NCI-H82 (cell line): ENCODE measurements around the gene DENND1A.
"Not testable (repeated sequence)": the region's sequence is repeated elsewhere in the genome, so short reads cannot be mapped to it uniquely, and the experiment has no call there.

Source experiments
- DNase-seq: peaks from one replicate; lab custom pipeline; 2025; lab: John Stamatoyannopoulos, UW

DENND1A gene

DNA sequence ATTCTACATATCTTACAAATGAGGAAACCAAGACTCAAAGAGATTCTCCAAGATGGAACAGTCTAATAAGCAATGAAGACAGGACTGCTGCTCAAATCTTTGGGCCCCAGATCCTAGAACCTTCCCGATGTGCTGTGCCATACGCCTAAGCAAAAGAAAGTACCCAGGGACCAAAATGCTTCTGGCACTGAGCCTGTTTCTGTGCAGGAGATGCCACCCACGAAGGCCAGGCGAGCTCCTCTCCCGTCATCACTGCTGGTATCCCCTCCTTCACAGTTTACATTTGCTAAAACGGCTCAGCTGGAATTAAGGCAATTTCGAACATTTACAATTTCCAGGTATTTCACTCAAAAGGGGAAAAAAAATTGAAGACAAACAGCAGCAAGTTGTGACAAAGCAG, 277.5 kb downstream of the DENND1A start:
- no peak for DNase-seq

- no peak for DNase-seq
Observed at GRCh38 chr9:123651871-123652270, 278.1 kb downstream of the DENND1A start.

DNA sequence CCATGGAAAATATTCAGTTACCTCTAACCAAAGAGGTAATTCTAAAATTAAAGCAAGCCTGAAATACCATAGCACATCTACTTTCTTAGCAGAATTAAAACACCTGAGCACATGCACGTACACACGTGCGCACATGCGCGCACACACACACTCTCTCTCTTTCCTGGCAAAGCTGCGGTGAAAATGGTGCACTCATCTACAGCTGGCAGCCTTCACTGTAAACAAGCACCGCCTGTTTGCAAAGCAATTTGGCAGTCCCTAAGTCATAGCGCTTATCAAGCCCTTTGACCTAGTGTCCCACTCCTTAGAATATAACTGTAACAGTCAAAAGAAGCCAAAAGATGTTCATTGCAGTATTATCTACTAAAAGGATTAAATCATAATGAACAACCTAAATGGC, 278.7 kb downstream of the DENND1A start:
- no peak for DNase-seq

- DNase-seq = no peak
Observed at GRCh38 chr9:123649909-123650308, 280.0 kb downstream of the DENND1A start.

DNA sequence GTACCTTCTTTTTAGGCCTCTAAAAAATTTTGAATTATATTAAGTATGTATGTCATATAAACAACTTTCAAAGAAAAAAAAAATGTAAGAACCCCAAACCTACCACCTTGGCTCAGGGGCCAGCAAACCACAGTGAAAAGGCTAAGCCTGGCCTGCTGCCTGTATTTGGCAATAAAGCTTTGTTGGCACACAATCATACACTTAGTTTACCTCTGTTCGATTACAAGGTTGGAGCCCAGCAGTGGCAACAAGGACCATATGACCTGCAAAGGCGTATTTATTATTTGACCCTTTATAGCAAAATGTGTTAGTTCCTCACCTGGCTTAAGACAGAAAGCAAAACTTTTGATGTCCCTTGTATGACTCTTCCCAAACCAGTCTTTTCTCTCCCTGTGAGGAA, 282.8 kb downstream of the DENND1A start:
- DNase-seq = no peak

DNA sequence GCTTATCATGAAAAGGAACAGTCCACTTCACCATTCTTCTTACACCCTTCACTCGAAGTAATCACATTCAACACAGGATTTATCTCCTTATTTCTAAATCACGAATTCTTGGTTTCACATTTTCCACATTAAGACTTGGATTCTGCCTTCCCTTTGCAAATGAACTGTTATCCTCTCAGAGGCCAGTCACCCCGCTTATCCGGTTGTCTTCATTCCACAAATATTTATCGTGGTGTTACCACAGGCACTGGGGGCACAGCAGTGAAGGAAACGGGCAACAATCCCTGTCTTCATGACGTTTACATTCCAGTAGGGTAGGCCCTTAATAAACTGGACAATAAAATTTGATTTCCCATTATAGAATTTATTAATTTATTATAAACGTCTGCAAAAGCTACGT, 284.2 kb downstream of the DENND1A start:
- DNase-seq = no peak

DNA sequence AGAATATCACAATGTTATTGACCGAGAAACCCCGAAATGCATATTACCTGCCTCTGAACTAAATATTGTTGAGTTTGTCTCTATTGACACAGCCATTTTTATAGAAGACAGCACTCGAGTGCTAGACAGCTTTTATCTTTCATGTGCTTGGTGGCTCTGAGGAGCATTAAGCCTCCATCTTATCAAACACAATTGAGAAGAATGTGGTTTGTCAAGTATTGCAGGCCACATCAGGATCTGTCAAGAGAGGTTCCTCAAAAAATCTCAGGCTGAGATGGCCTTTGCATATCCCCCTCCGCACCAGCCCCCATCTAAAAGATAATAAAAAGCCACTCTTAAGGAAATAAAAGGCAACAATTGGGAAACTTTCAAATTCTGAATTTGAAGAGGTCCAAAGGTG, 284.8 kb downstream of the DENND1A start:
- no peak for DNase-seq

DNA sequence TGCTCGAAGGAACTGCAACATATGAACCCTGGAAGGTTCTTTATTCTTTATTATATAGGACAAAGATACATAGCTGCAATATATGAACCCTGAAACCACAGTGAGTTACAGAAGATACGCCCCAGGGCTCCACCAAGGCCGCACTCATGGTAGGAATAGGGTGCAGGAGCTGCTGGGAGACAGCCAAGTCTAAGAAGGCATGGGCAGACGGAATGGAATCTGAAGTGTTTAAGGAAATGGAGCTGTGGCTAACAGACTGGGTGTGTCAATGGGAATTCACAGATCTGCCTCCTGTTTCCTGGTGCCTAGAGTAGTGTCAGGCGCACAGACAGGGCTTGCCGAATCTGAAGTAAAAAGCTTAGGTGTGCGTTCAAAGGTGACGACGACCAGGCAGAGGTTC, 286.4 kb downstream of the DENND1A start:
- no peak for DNase-seq

DNA sequence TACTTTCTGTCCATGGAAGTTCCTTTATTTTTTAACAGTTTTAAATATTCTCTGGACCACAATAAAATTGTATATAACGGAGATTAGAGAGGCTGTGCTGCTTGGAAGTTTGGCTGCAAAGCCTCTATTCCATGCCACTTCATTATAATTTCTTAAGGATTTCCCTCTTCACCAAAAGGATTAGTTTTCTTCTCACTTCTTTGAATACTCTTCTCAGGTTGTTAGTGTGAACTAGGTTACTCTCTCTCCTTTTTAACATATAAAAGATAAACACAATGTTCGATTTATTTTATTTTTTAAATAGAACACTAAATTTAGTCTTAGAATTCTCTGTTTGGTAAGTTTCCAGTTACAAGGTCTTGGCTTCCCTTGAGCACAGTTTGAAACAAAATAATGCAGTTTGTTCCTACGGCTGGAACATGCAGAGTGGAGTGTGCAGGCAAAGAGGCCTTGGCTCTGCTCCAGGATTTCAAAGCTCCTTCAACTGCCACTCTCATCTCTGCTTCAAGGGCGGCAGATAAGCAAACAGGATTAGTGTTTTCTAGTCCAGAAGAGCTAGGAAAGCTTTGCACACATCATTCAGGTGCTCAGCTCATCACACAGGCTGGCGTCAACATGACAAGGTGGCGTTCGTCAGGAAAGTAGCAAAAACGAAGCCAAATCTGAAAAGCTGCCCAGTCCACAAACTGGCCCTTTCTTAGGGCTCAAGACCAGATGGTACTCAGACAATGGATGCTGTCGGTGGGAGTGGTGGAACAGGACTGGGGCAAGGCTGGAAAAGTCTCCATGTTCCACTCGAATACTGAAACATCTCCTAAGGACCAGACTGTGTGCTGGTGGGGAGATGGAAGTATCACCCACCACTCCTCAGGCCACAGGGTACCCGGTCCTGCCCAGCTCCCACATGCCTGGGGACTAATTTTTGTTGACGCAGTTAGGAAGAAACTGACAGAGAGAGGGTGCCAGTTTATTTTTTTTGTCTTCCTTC, 287.3 kb downstream of the DENND1A start:
- DNase-seq = peak; percentile 97

DNA sequence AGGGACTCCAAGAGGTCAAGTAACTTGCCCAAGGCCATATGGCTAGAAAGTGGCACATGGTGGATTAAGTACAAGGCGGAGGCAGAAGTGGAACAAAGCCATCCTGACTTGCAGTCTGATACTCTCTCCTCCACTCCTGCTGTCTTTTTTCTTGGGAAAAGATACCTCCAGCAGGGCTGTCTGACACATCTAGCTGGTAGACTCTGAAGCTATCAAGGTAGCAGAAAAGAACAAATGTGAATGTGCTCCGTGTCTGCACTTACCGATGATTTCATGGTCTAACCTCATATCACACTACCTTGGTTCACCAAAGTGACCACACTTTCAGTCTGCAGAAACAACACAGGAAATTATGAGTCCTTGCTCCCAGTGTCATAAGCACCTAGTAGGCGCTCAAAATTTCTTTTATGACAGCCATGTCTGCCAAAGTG, 289.1 kb downstream of the DENND1A start:
- peak; percentile 67 for DNase-seq

DNA sequence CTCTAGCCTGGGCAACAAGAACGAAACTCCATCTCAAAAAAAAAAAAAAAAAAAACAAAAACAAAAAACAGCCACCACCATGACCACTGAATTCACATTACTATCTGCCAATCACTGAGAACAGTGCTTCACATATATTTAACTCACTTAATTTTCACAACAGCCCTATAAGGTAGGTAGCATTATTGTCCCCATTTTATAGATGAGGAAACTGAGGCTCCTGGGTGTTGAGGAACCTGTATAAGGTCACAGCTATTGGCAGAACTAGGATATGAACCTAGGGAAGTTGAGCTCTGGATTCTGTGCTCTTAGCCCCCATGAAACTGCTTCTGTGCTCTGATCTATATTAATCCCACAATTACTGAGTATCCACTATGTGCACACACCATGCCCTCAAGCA, 290.2 kb downstream of the DENND1A start:
- DNase-seq = no peak

GRCh38 chr9:123637945-123638634, 291.8 kb downstream of the DENND1A start:
- DNase-seq = peak; percentile 19

DNA sequence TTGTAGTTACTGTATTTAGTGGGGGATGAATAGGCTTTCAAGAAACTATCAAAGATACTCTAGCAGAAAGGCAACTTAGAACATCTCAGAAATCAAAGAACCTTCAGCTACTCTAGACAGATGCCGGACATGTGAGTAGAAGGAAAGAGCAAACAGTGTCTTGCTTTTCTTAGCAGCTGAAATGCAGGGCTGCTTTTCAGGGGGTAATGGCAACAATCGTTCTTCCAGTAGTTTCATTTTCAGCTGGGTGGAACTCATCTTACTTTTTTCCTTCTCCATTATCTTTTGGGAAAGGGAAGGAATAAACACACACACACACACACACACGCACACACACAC, 292.4 kb downstream of the DENND1A start:
- DNase-seq = no peak

GRCh38 chr9:123636805-123637204, 293.1 kb downstream of the DENND1A start:
- not testable (repeated sequence) for DNase-seq

DNA sequence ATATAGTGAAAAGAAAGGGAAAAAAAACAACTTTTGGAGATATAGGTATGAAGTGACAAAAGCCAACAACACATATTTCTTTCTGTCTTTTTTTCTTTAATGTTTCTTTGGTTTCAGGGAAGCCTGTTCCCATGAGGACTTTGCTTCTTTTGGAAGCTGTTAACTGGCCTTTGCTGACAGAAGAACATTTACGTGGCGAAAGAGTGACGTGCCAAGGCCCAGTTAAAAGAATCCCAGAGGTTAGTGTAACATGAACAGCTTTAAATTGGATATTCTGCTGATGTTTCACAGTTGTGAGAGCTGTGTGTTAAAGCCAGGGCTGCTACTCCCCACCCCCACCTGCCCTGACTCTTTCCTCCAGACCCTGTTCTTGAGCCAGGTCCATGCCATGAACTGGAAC, 298.1 kb downstream of the DENND1A start:
- no peak for DNase-seq

DNA sequence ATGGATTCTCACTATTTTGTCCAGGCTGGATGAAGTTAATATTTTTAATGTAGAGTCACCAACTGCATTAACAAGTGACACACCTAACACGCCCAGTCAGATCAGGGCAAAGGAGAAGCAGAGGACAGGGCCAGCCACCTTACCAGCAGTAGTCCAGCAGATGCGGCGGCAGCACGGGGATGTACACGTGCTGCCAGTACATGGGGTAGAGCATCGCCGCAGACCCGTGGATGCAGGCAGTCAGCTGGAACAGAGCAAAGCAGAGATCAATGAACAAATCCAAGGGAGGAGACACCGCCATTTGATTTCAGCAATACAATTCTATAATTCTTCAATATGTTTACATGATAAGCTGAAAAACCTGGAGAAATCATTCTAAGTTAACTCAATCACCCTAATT, 299.7 kb downstream of the DENND1A start:
- DNase-seq = no peak

GRCh38 chr9:123629531-123629930, 300.4 kb downstream of the DENND1A start:
- DNase-seq = no peak

- no peak for DNase-seq
Observed at GRCh38 chr9:123622711-123623241, 307.1 kb downstream of the DENND1A start.

DNA sequence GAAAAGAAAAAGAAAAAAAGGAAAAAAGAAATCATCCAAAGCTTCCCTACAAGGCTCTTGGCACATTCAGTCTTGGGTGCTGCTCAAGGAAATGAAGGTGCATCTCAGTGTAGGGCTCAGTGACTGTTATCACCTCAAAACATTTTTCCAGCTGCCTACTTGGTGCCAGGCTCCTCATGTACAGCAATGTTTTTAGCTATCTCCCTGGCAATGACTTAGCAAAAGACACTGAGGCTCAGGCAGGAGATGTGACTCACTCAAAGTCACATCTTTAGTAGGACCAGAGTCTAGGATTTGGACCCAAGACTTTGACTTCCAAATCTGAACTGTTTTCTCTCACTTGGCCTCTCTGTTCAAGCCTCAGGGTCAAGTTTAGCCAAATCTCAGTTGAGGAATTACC, 309.7 kb downstream of the DENND1A start:
- no peak for DNase-seq

DNA sequence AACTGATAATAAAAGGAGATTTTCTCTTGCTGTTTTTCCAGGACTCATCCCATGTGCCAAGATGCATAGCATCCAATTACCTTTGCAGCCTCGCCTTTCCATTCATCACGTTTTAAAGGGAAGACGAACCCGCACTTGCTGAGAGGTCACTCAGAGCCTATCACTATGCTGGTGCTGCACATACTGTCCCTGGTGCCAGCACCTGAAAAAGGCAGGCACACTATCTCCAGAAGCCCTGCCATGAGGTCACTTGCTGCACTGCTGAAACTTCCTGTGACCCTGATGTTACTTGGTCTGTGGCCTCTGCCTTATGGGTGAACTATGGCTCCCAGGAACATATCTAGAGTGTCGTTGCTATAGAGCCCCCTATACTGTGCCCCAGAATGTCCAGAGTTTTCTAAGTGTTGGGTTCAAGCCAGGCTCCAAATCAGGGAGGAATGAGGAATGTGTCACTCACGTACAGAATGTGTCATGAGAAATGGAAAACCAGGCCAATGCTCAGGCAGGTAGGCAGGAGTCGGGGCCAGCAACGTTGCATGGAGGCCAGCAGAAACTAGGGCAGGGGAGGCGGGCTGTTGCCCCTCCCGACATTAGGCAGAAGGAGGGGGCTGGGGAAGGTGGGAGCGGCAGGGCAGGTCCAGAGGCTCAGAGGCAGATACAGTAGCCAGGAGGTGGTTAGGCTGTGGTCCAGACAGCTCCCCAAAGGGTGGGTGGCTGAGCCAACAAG, 311.8 kb downstream of the DENND1A start:
- no peak for DNase-seq

DNA sequence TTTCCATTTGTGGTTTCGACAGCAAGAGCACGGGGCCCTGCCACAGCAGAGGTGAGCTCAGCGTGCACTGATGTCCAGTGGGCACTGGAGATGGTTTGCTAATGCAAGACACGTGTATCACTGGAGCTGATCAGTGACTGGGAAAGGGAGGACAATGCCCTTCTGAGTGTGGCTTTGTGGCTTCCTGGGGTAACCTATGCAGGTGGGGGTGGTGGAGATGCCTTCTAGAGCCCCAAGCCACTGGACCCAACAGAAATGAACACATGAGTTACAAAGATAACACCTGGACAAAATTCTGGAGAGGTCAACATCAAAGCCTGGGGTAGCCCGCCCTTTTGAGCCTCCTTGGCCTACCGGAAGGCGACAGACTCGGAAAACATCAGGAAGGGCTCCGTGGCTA, 312.6 kb downstream of the DENND1A start:
- DNase-seq = no peak

DNA sequence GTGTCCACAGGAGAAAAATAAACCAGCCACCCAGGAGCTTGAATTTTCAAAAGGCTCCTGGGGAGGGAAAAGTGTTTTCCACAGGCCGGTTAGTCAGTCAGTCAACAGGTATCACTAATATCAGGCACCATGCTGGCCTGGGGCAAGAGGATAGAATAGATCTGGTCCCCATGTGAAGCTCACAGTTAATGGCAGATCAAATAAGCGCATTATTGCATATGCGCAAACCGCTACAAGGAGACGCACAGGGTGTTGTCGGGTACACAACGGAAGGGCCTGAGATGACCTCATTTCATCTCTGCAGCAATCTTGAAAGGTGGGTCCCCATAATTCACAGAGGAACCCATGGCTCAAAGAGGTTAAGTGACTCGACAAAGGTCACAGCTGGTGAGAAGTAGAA, 313.2 kb downstream of the DENND1A start:
- no peak for DNase-seq
